Measurements from ENCODE around the gene SULF2. TPM values are rescaled to one million over a fixed set of nuclear protein-coding genes. Genes with fewer than 3 reads are reported as not detected.

Gene SULF2
- total RNA-seq, 1 experiment from 2014 or later, result 13.0 TPM

DNA sequence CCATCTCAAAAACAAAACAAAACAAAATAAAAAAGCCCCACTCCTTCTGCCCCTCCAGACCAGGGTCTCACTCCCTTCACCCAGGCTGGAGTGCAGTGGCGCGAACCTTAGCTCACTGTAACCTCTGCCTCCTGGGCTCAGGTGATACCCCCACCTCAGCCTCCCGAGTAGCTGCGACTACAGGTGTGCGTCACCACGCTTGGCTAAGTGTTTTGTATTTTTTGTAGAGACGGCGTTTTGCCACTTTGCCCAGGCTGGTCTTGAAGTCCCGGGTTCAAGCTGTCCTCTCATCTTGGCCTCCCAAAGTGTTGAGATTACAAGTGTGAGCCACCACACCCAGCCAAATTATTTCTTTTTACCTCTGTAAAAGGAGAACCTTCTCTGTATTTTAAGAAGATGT lies 173.5 kb downstream of the SULF2 start (continued):
- TF ChIP-seq ZBTB33 (IDR thresholded peaks at IDR 0.05; ENCODE audit: extremely low read depth, insufficient replicate concordance, low read length) (no peak), EZH2phosphoT487 (IDR thresholded peaks at IDR 0.05; ENCODE audit: borderline replicate concordance) (no peak), FOSL1 (IDR thresholded peaks at IDR 0.05; ENCODE audit: low read depth) (no peak)

DNA sequence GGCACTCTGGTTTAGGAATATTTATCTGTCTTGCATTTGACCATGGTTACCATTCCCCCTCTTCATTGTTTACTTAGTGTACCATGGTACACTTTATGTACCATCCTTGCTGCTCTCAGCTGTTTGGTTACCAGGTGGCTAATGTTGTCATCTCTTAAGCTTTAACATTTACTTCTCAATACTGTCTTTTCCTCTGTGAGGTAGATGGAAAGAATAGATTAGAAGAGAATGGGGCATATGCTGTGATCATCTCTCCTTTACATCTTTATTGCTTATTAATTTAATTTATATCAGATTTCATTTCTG lies 174.4 kb downstream of the SULF2 start:
- Histone ChIP-seq H3K9me2 (ENCODE audit: insufficient read depth) (no peaks in the 10 kb centered on the region), H3K9ac (ENCODE audit: low read length) (peak overlapping the region; percentile 45), H3K27ac (ENCODE audit: low read depth, low read length) (no peak overlapping the region), H3K79me2 (ENCODE audit: insufficient read depth, low read length) (peaks cover 8% of the 10 kb centered on the region), H3K9me3 (ENCODE audit: control insufficient read depth in 1 of 2, insufficient read depth in 1 of 2, low read depth in 1 of 2, low read length in 2 of 2) (no peaks in the 10 kb centered on the region), H2AFZ (ENCODE audit: low read depth, low read length, poor library complexity, severe bottlenecking) (no peak overlapping the region), H3K4me3 (replicated peaks in 1 of 2; ENCODE audit: low read depth in 1 of 2, low read length in 2 of 2) (no peak overlapping the region), H3K36me3 (ENCODE audit: control insufficient read depth in 1 of 2, insufficient read depth in 2 of 2, low read length in 2 of 2) (no peaks in the 10 kb centered on the region), H4K20me1 (ENCODE audit: insufficient read depth) (no peaks in the 10 kb centered on the region), H3K4me1 (ENCODE audit: control insufficient read depth in 1 of 2, insufficient read depth in 2 of 2, low read length in 2 of 2) (peaks cover 15 to 25% of the 10 kb centered on the region in 2 experiments), H3K27me3 (ENCODE audit: insufficient read depth, low read length) (no peaks in the 10 kb centered on the region), H3K4me2 (ENCODE audit: low read length) (peak overlapping the region; percentile 61)
- RAD21 ChIA-PET (ENCODE audit: low non-redundant PET in 1 of 2, low total read pairs in 2 of 2, uncharacterized antibody in 2 of 2, unreplicated experiment in 2 of 2), result no interaction called here
- POLR2A ChIA-PET, result interaction anchor here (1.2 to 1.7 kb wide), 3 partner anchors 10 to 219 kb away, joined by 4 read pairs; partner anchors contain the start of gene NCOA3
- ATAC-seq (no peak), DNase-seq (ENCODE audit: low read depth, low spot score) (no peak)
- TF ChIP-seq POLR2AphosphoS5 (IDR thresholded peaks at IDR 0.05; ENCODE audit: low read depth, low read length) (no peak), EZH2phosphoT487 (IDR thresholded peaks at IDR 0.05; ENCODE audit: borderline replicate concordance) (no peak), SRF (IDR thresholded peaks at IDR 0.05; ENCODE audit: low read depth) (no peak)
- intact Hi-C loops (cut with micrococcal nuclease), result no loop called here
- BruUV-seq (replicated peaks), result no TSS peak
- CTCF ChIA-PET, result interaction anchor here (1.1 to 2.0 kb wide), 2 partner anchors 12 to 227 kb away, joined by 3 to 8 read pairs; no protein-coding TSS in a partner anchor
